ENCODE results near the gene ZFTA. TPM values are rescaled to one million over a fixed set of nuclear protein-coding genes. Genes with fewer than 3 reads are reported as not detected.

The ZFTA gene
- total and polyA plus RNA-seq, 7 experiments from 2014 or later, result 0.04 to 3.6 (median 2.4) TPM

GRCh38 chr11:63761931-63762653 is 6.5 kb downstream of the ZFTA start:
- CTCF ChIA-PET, result no interaction called here

GRCh38 chr11:63761188-63761587 is 7.4 kb downstream of the ZFTA start:
- ChIA-PET POLR2A (no interaction called here), CTCF (no interaction called here)
- H3K27ac Mint-ChIP-seq, result peak overlapping the region in 2 of 9 donors; percentile 15 to 28
- DNase-seq (no peak), ATAC-seq (no peak)
- H3K4me1 Mint-ChIP-seq, result no peaks in the 10 kb centered on the region
- Histone ChIP-seq H3K27me3 (ENCODE audit: control insufficient read depth in 2 of 2, insufficient read depth in 2 of 2, low read length in 2 of 2) (no peaks in the 10 kb centered on the region), H3K27ac (ENCODE audit: low read depth, low read length) (no peak overlapping the region), H3K9me3 (ENCODE audit: control insufficient read depth in 2 of 3, low read length in 3 of 3) (no peaks in the 10 kb centered on the region), H3K4me1 (ENCODE audit: control insufficient read depth in 2 of 2, insufficient read depth in 2 of 2, low read length in 2 of 2) (no peaks in the 10 kb centered on the region), H3K36me3 (ENCODE audit: control insufficient read depth in 2 of 3, insufficient read depth in 3 of 3, low read length in 3 of 3) (no peaks in the 10 kb centered on the region), H3K4me3 (ENCODE audit: low read length) (no peak overlapping the region)
- H3K27me3 Mint-ChIP-seq, result no peaks in the 10 kb centered on the region
- intact Hi-C loops (cut with micrococcal nuclease), result loop anchor here in 1 of 2 donors (10.0 kb wide), 1 partner anchor 214 kb away; the partner anchor contains the start of gene COX8A
- H3K9me3 Mint-ChIP-seq, result peaks cover 0 to 2% (median 0%) of the 10 kb centered on the region in 11 donors
- no peak overlapping the region for H3K4me3 Mint-ChIP-seq
- H3K36me3 Mint-ChIP-seq, result peaks cover 0 to 14% (median 0%) of the 10 kb centered on the region in 5 donors

More at GRCh38 chr11:63761931-63762653, 6.5 kb downstream of the ZFTA start:
- Mint-ChIP-seq H3K27me3 (no peaks in the 10 kb centered on the region), H3K36me3 (peaks cover 0 to 7% (median 0%) of the 10 kb centered on the region in 5 donors), H3K4me3 (no peak overlapping the region), H3K27ac (peak overlapping the region in 2 of 9 donors; percentile 9 to 25), H3K4me1 (peaks cover 0 to under 1% (median 0%) of the 10 kb centered on the region in 7 donors), H3K9me3 (peaks cover 0 to 2% (median 0%) of the 10 kb centered on the region in 11 donors)
- Histone ChIP-seq H3K4me1 (ENCODE audit: control insufficient read depth in 2 of 2, insufficient read depth in 2 of 2, low read length in 2 of 2) (peaks cover 0 to 3% of the 10 kb centered on the region in 2 donors), H3K9me3 (ENCODE audit: control insufficient read depth in 2 of 3, low read length in 3 of 3) (no peaks in the 10 kb centered on the region), H3K36me3 (ENCODE audit: control insufficient read depth in 2 of 3, insufficient read depth in 3 of 3, low read length in 3 of 3) (no peaks in the 10 kb centered on the region), H3K4me3 (ENCODE audit: low read length) (no peak overlapping the region), H3K27ac (ENCODE audit: low read depth, low read length) (no peak overlapping the region), H3K27me3 (ENCODE audit: control insufficient read depth in 2 of 2, insufficient read depth in 2 of 2, low read length in 2 of 2) (no peaks in the 10 kb centered on the region)
- POLR2A ChIA-PET, result no interaction called here
- ATAC-seq (no peak), DNase-seq (no peak)
- intact Hi-C loops (cut with micrococcal nuclease), result loop anchor here in 1 of 2 donors (10.0 kb wide), 1 partner anchor 213 kb away; the partner anchor contains the start of gene COX8A

GRCh38 chr11:63760487-63761079 is 8.0 kb downstream of the ZFTA start:
- intact Hi-C loops (cut with micrococcal nuclease), result loop anchor here in 1 of 2 donors (10.0 kb wide), 1 partner anchor 214 kb away; the partner anchor contains the start of gene COX8A
- Mint-ChIP-seq H3K4me1 (no peaks in the 10 kb centered on the region), H3K9me3 (peaks cover 0 to 2% (median 0%) of the 10 kb centered on the region in 11 donors)

GRCh38 chr11:63756919-63757761 is 11.4 kb downstream of the ZFTA start:
- POLR2A ChIA-PET, result no interaction called here
- H3K27ac Mint-ChIP-seq, result peak overlapping the region in 2 of 9 donors; percentile 18 to 28
- ATAC-seq (no peak), DNase-seq (no peak)
- Histone ChIP-seq H3K27ac (ENCODE audit: low read depth, low read length) (no peak overlapping the region), H3K27me3 (ENCODE audit: control insufficient read depth in 2 of 2, insufficient read depth in 2 of 2, low read length in 2 of 2) (no peaks in the 10 kb centered on the region), H3K36me3 (ENCODE audit: control insufficient read depth in 2 of 3, insufficient read depth in 3 of 3, low read length in 3 of 3) (no peaks in the 10 kb centered on the region), H3K9me3 (ENCODE audit: control insufficient read depth in 2 of 3, low read length in 3 of 3) (no peaks in the 10 kb centered on the region), H3K4me3 (ENCODE audit: low read length) (no peak overlapping the region), H3K4me1 (ENCODE audit: control insufficient read depth in 2 of 2, insufficient read depth in 2 of 2, low read length in 2 of 2) (no peaks in the 10 kb centered on the region)
- no peak overlapping the region for H3K4me3 Mint-ChIP-seq
- CTCF ChIA-PET, result no interaction called here
- peaks cover 5 to 23% (median 7%) of the 10 kb centered on the region in 5 donors for H3K36me3 Mint-ChIP-seq
- intact Hi-C loops (cut with micrococcal nuclease), result no loop called here
- no peaks in the 10 kb centered on the region for H3K27me3 Mint-ChIP-seq
- no peaks in the 10 kb centered on the region for H3K9me3 Mint-ChIP-seq
- H3K4me1 Mint-ChIP-seq, result no peaks in the 10 kb centered on the region

More at GRCh38 chr11:63760487-63761079, 8.0 kb downstream of the ZFTA start:
- ChIA-PET CTCF (no interaction called here), POLR2A (no interaction called here)
- Mint-ChIP-seq H3K36me3 (peaks cover 0 to 14% (median 0%) of the 10 kb centered on the region in 5 donors), H3K27me3 (no peaks in the 10 kb centered on the region), H3K4me3 (no peak overlapping the region), H3K27ac (peak overlapping the region in 1 of 9 donors; percentile 41)
- ATAC-seq, result no peak
- DNase-seq, result no peak
- Histone ChIP-seq H3K9me3 (ENCODE audit: control insufficient read depth in 2 of 3, low read length in 3 of 3) (no peaks in the 10 kb centered on the region), H3K27me3 (ENCODE audit: control insufficient read depth in 2 of 2, insufficient read depth in 2 of 2, low read length in 2 of 2) (no peaks in the 10 kb centered on the region), H3K36me3 (ENCODE audit: control insufficient read depth in 2 of 3, insufficient read depth in 3 of 3, low read length in 3 of 3) (no peaks in the 10 kb centered on the region), H3K4me3 (ENCODE audit: low read length) (no peak overlapping the region), H3K4me1 (ENCODE audit: control insufficient read depth in 2 of 2, insufficient read depth in 2 of 2, low read length in 2 of 2) (no peaks in the 10 kb centered on the region), H3K27ac (ENCODE audit: low read depth, low read length) (no peak overlapping the region)

- Mint-ChIP-seq H3K36me3 (peaks cover 8 to 23% (median 13%) of the 10 kb centered on the region in 5 donors), H3K27me3 (no peaks in the 10 kb centered on the region), H3K9me3 (no peaks in the 10 kb centered on the region), H3K4me3 (no peak overlapping the region), H3K4me1 (peaks cover 0 to 15% (median 0%) of the 10 kb centered on the region in 7 donors), H3K27ac (no peak overlapping the region)
- Histone ChIP-seq H3K4me3 (ENCODE audit: low read length) (no peak overlapping the region), H3K9me3 (ENCODE audit: control insufficient read depth in 2 of 3, low read length in 3 of 3) (no peaks in the 10 kb centered on the region), H3K27ac (ENCODE audit: low read depth, low read length) (no peak overlapping the region), H3K36me3 (ENCODE audit: control insufficient read depth in 2 of 3, insufficient read depth in 3 of 3, low read length in 3 of 3) (peaks cover 0 to 8% (median 5%) of the 10 kb centered on the region in 3 experiments), H3K27me3 (ENCODE audit: control insufficient read depth in 2 of 2, insufficient read depth in 2 of 2, low read length in 2 of 2) (no peaks in the 10 kb centered on the region), H3K4me1 (ENCODE audit: control insufficient read depth in 2 of 2, insufficient read depth in 2 of 2, low read length in 2 of 2) (no peaks in the 10 kb centered on the region)
- ChIA-PET POLR2A (no interaction called here), CTCF (no interaction called here)
- ATAC-seq (no peak), DNase-seq (no peak)
- intact Hi-C loops (cut with micrococcal nuclease), result no loop called here
These were observed 19.0 kb downstream of the ZFTA start for GRCh38 chr11:63749624-63750023.

GRCh38 chr11:63747011-63747410 is 21.6 kb downstream of the ZFTA start:
- CTCF ChIA-PET, result no interaction called here
- Mint-ChIP-seq H3K36me3 (peaks cover 2 to 13% (median 4%) of the 10 kb centered on the region in 5 donors), H3K27me3 (no peaks in the 10 kb centered on the region), H3K4me1 (peaks cover 0 to 15% (median 0%) of the 10 kb centered on the region in 7 donors), H3K4me3 (no peak overlapping the region), H3K27ac (peak overlapping the region in 1 of 9 donors; percentile 20), H3K9me3 (no peaks in the 10 kb centered on the region)
- intact Hi-C loops (cut with micrococcal nuclease), result no loop called here
- Histone ChIP-seq H3K36me3 (ENCODE audit: control insufficient read depth in 2 of 3, insufficient read depth in 3 of 3, low read length in 3 of 3) (peaks cover 0 to 8% (median 5%) of the 10 kb centered on the region in 3 experiments), H3K27me3 (ENCODE audit: control insufficient read depth in 2 of 2, insufficient read depth in 2 of 2, low read length in 2 of 2) (no peaks in the 10 kb centered on the region), H3K4me1 (ENCODE audit: control insufficient read depth in 2 of 2, insufficient read depth in 2 of 2, low read length in 2 of 2) (no peaks in the 10 kb centered on the region), H3K4me3 (ENCODE audit: low read length) (no peak overlapping the region), H3K27ac (ENCODE audit: low read depth, low read length) (no peak overlapping the region), H3K9me3 (ENCODE audit: control insufficient read depth in 2 of 3, low read length in 3 of 3) (no peaks in the 10 kb centered on the region)
- DNase-seq (no peak), ATAC-seq (no peak)
- POLR2A ChIA-PET, result no interaction called here

Data from naive thymus-derived CD4-positive, alpha-beta T cell (primary cell).